Colon (tissue), 2 donors: ENCODE data around the gene ARAP3.

Experiments
- FAIRE-seq: peaks from 2 replicates; lab custom pipeline; 2012; peaks lifted over from hg19 to GRCh38; lab: Jason Lieb, UNC
- donor health status: control.
- donor health status: control.

Gene ARAP3

GRCh38 chr5:141703133-141703561, 21.1 kb upstream of the ARAP3 start:
- FAIRE-seq: no peak

DNA sequence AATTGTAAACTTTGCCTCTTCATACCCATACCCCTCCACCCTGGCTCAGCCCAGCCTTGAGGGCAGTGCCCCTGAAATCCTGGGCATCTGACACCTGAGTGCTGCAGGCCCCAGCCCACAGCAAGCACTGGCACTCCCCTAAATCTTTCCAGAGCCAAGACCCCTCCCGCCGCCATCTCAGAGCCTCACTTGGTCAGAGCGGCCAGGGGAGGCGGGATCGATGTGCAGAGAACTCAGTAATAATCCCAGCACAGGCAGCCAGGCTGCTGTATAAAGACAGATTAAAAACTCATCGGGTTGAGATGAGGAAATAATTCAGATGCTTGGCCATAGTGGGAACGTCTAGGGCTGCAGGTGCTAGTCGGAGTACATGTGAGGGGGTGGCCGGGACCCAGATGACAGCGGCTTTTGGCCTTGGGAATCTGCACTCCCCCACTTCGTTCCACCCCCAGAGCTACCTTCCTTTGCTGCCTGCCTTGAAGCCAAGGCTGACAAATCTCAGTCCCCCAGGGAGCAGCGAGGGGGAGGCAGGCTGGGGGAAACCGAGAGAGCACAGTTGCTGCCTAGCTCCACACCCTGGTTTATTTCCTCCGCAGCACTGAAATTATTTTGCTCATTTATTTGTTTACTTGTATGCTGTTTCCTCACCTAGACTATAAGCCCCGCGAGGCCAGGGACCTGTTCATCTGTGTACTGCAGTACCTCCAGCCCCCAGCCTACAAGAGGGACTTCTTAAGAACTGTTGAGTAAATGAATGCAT, 19.5 kb upstream of the ARAP3 start:
- no peak for FAIRE-seq

DNA sequence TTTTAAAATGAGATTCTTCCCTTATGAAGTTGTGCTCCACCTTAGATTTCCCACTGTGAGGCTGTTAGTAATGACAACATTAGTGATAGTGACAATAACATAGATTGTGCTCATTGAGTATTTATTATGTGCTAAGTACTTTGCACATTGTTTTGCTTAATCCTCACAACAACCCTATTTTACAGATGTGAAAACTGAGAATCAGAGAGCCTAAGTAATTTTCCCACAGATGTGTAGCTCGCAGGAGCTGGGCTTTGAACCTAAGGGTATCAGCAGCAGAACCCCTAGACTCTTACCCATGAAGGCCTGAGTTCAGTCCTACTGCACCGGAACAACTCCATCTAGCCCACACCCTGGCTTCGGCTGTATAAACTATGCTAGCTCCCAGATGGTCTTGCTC, 15.6 kb upstream of the ARAP3 start:
- FAIRE-seq: no peak

- FAIRE-seq: no peak
Measured at GRCh38 chr5:141696431-141696830, 14.4 kb upstream of the ARAP3 start.

GRCh38 chr5:141695627-141696215, 13.7 kb upstream of the ARAP3 start:
- no peak for FAIRE-seq

DNA sequence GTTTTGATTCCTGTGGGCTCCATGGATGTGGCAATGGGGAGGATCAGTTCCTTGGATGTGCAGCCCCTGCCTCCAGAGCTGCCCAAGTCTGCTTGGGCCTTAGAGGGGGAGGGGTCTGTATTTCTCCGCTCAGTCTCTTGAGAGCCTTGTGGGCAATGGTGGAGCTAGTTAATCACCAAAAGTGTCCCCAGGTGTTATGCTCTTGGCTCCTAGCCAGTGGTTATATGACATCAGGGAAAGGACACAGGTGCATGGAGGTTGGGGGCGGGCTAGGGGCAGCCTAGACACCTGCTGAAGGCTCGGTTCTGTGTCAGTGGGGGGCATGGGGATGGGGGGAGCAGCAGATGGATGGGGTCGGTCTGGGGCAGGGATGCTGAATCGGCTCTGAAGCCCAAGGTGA, 12.4 kb upstream of the ARAP3 start:
- FAIRE-seq: no peak

- no peak for FAIRE-seq
Measured at GRCh38 chr5:141692919-141693725, 11.1 kb upstream of the ARAP3 start.

DNA sequence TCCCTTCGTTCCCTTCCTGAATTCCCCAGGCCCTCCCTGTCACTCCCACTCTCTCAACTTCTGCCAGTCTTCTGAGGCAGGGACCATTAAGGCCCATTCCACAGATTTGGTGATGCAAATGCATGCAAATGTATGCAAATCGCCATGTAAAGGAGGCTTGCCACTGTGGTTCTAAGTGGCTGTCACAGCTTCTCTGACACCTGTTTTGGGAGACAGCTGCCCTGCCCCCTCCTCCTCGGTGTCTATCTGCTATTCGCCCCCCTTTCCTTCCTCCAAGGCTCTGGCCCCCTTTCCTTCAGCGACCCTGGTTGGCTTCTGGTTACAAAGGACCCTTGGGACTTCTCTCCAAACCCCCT, 10.5 kb upstream of the ARAP3 start:
- no peak for FAIRE-seq

DNA sequence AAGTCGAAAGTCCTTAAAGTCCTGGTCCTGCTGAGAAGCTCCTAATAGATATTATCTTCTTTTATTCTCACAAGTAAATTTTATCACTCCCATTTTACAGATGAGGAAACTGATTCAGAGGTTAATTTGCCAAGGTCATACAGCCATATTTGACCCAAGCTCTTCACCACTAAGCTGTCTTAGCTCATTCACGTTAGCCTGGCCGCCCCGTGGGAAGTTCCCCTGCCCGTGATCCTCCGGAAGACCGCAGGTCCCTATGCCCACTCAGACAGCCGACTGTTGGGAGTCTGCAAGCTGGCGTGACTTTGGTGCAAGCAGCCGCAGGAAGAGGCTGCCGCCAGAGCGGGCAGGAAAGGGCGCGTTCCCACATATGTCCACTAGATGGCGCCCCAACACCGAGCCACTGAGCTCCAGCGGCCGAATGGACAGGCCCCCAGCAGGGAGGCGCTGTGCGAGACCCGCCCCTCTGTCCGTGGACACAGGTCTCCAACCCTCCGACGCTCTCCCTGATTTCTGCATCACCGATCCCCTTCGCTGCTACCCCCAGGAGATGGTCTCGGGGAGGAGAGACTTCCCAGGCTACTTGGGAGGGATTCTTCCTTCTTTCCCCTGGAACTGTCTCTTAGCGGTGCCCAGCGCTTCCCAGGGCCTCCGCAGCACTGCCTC, 10.0 kb upstream of the ARAP3 start:
- FAIRE-seq: no peak

- no peak for FAIRE-seq
Measured at GRCh38 chr5:141691286-141691866, 9.3 kb upstream of the ARAP3 start.

GRCh38 chr5:141686648-141687416, 4.8 kb upstream of the ARAP3 start:
- FAIRE-seq: no peak

DNA sequence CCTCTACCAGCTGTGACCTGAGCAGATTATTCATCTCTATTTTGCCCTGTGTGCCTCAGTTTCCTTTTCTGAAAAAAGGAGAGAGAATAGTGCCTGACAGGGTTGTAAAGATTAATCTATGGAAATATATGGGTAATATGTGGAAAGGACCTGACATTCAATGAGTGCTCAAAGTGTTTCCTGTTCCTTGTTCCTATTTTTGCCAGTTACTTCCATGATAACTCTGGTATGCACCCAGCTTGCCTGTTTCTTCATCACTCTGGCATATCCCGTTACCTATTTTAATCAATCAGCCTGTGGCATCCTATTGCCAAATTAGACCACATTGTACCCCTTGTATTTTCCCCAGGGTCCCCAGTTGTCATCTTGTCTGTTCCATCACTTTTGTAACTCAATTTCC, 3.6 kb upstream of the ARAP3 start:
- FAIRE-seq: no peak

DNA sequence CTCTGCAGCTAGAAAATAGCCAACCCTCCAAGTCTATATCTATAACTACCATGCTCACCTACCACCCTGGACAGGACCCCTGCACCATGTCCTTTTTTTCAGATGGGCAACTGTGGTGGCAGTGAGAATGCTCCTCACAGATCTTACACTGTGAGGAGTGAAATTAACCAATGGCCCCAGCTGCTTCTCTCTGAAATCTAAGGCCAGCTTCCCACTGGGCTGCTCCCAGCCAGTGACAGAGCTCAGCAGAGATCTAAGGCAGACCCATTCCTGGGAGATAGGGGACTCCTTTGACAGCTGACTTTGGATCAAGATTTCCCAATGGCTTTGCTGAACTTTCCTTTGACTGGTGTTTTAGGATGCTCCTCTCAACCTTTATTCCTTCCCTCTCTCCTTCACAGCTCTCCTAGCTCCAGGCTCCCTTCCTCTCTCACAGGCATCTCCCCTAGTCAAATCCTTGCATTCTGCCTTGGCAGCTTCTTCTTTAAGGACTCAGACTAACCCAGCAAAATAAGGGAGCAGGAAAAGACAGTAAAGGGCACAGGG, 1.6 kb upstream of the ARAP3 start:
- FAIRE-seq: no peak

DNA sequence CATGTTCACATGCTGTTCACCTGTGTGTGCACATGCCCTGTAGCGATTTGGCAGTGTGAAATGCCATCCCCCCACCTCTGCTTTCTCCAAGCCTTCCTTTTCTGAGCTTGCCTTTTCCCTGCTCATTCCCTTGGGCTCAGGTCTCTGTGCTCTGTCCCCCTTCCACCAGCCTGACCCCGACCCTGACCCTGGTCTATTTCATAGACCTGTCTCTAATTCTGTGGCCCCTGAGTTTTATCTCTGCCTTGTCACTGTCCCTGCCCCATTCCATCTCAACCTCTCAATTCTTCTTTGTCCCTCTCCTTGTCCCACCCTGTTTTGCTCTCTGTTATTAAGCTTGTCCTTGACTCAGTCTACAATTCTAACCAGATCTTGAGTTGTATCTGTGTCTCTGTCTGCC, 735 bp downstream of the ARAP3 start:
- FAIRE-seq: no peak

DNA sequence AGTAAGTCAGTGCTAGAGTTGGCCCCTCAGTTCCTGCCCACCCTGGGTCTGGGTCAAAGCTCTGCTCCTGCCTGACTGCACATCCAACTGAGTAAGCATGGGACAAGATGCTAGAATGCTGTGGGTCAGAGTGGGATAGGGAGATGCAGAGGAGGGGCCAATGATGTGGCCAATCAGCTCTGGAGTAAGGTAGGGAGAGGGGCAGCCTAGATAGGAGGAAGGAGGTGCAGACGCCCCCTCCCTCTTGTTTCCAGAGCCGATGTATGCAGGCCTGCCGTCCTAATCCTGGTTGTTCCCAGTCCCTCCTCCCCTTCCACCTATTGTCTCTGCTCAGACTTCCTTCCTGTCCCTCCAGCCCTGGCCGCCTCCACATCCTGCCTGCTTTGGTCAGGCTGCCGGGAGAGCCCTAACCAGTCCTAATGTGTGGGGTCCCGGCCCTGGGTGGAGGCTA, 1.3 kb downstream of the ARAP3 start:
- no peak for FAIRE-seq

DNA sequence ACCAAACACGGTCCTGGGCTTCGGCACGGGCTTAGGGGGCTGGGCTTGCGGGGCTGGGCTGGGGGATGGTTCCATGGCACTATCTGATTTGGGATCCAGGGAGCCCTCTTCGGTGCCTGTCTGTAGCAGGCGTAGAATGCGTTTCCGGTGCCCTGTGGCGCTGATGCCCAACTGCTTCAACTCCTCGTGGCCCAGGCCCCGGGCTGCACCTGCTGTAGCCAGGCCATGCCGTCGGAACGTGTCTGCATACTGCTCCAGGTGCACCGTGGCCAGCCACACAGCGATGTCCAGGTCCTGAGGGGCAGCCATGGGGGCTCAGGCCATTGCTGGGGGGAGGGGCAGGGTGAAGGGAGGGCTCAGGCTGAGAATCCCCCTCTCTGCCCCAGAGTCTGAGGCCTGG, 1.9 kb downstream of the ARAP3 start:
- FAIRE-seq: no peak

DNA sequence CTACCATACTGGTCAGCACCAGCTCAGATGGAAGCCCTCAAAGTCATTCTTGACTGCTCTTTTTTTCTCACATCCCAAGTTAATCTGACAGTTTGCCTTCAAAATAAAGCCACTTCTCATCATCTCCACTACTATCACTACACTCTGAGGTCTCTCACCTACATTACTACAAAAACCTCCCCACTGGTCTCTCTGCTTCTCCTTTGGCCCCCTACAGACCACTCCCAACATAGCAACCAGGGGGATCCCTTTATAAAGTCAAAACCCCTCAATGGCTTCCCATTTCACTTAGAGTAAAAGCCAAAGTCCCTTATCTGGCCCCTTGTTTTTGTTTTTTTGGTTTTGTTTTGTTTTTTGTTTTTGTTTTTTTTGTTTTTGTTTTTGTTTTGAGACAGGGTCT, 4.6 kb downstream of the ARAP3 start:
- no peak for FAIRE-seq

GRCh38 chr5:141675672-141676071, 6.4 kb downstream of the ARAP3 start:
- no peak for FAIRE-seq

- FAIRE-seq: no peak
Measured at GRCh38 chr5:141674747-141675146, 7.3 kb downstream of the ARAP3 start.

GRCh38 chr5:141672841-141673813, 8.9 kb downstream of the ARAP3 start:
- FAIRE-seq: no peak
